Measurements from ENCODE around the gene TOR2A.

Gene TOR2A

DNA sequence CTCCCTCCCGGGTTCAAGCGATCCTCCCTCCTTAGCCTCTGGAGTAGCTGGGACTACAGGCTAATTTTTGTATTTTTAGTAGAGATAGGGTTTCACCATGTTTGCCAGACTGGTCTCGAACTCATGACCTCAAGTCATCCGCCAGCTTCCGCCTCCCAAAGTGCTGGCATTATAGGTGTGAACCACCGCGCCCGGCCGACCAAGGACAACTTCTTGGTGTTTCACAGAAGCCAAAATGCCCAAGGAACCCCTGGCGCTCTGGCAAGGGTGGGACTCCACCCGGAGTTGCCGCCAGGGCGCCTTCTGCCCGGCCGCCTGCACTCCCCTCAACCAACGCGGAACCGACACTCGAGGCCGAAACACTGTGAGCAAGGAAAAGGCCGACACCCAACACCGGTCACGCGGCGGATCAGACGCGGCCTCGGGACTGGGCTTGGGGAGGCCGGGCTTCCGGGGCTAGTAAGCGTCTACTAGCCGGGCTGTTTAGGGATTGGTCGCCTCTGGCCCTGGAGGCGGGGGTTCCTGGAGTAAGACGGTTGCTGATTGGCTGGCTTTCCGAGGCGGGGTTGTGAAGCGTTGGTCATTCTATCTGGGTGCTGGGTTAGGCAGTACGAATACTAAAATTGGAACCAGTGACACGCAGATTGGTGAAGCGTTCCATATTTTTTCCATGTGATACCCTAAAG lies 36.0 kb downstream of the TOR2A start:
- peak; percentile 96 for DNase-seq (ENCODE audit: low spot score)

DNA sequence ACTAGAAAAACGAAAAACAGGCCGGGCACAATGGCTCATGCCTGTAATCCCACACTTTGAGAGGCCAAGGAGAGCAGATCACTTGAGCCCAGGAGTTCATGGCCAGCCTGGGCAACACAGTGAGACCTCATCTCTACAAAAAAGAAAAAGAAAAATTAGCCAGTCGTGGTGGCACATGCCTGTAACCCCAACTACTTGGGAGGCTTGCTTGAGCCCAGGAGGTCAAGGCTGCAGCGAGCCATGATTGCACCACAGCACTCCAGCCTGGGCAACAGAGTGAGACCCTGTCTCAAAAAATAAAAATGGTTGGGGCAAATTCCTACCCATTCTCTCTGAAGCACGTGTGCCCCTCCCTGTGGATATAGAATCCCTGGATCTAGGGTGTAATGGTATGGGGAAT lies 36.7 kb downstream of the TOR2A start:
- no peak for DNase-seq (ENCODE audit: low spot score)

GRCh38 chr9:127697575-127697974 lies 37.5 kb downstream of the TOR2A start:
- DNase-seq (ENCODE audit: low spot score), result no peak

GRCh38 chr9:127694890-127695720 lies 40.0 kb downstream of the TOR2A start:
- no peak for DNase-seq (ENCODE audit: low spot score)

DNA sequence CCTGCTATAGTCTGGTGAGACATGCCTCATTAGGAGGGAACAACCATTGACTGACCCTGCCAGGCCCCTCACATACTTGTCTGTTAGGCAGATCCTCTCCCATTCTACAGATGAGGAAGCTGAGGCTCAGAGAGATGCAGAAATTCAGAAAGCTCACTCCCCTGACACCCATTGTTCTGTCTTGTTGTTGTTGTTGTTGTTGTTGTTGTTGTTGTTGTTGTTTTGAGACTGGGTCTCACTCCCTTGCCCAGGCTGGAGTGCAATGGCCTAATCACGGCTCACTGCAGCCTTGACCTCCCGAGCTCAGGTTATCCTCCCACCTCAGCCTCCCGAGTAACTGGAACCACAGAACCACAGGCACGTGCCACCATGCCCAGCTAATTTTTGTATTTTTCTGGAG lies 41.4 kb downstream of the TOR2A start:
- DNase-seq (ENCODE audit: low spot score), result no peak

GRCh38 chr9:127693143-127693542 lies 42.0 kb downstream of the TOR2A start:
- DNase-seq (ENCODE audit: low spot score), result no peak

DNA sequence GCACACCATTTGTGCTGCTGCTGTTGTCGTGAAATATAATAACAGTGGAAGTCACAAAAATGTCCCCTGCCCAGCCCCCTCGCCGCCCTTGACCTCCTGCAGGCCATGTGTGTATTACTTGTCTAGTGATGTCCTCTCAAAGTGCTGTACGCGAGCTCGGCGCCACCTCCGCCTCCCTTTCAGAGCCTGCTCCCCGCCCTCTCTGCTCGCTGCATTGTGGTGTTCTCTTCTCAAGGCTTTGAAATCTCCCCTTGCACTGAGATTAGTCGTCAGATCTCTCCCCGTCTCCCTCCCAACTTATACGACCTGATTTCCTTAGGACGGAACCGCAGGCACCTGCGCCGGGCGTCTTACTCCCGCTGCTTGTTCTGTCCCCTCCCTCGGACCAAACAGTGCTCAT lies 43.0 kb downstream of the TOR2A start:
- no peak for DNase-seq (ENCODE audit: low spot score)

DNA sequence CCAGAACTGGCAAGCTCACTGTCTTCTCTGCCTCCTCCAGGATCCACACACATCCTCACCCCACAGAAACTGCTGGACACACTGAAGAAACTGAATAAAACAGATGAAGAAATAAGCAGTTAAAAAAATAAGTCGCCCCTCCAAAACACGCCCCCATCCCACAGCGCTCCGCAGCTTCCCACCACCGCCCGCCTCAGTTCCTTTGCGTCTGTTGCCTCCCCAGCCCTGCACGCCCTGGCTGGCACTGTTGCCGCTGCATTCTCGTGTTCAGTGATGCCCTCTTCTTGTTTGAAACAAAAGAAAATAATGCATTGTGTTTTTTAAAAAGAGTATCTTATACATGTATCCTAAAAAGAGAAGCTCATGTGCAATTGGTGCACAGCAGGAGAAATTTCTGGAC lies 44.4 kb downstream of the TOR2A start:
- DNase-seq (ENCODE audit: low spot score), result no peak

GRCh38 chr9:127689329-127690000 lies 45.6 kb downstream of the TOR2A start:
- no peak for DNase-seq (ENCODE audit: low spot score)

GRCh38 chr9:127686461-127687393 lies 48.4 kb downstream of the TOR2A start:
- no peak for DNase-seq (ENCODE audit: low spot score)

DNA sequence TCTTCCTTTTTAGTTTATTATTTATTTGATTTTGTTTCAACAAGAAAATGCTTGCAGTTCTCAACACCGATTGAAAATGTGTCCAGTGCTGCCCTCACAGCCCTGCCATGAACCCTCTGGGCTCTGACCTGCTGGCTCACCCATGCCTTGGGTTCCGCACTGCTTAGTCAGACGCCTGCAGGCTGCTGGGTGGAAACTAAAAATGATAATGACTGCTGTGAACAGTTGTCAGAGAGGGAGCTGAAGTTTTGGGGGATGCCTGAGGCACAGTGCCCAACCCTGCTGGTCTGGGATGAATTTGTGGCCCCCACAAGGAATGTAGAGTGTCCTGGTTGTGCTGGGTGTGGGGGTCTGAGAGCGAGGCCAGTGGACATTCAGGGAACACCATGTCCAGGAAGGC lies 50.5 kb downstream of the TOR2A start:
- no peak for DNase-seq (ENCODE audit: low spot score)

GRCh38 chr9:127683723-127684122 lies 51.4 kb downstream of the TOR2A start:
- no peak for DNase-seq (ENCODE audit: low spot score)

DNA sequence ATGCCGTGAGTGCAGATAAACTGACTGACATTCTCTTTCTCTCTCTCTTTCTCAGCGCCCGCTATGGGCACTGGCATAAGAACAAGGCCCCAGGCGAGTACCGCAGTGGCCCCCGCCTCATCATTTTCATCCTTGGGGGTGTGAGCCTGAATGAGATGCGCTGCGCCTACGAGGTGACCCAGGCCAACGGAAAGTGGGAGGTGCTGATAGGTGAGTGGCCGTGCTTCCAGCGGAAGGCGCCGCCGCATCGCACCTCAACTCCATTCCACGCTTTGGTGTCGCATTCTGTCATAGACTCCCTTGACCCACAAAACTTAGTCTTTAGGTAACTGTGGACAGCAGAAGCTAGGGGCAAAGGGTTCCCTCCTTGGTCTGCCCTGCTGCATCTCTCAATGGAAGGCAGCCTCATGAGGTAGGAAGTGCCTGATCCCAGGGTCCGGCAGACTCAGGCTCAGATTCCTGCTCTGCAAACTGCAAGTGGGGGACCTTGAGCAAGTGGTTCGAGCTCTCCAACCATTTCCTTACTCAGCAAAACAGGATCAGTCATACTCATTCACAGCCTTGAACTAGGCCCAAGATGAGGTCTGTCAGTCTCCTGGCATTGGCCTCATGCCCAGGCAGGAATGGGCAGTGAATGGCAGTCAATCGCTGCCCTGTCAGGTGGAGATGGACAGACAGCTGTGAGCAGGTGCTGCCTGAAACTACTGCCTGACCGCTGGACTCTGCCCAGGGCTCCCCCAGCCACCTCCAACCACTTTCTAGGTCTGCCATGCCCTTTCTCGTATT lies 52.5 kb downstream of the TOR2A start:
- no peak for DNase-seq (ENCODE audit: low spot score)

All from SW480 (cell line).